ENCODE data around the gene GABARAPL2.
"Not testable (repeated sequence)": the region's sequence is repeated elsewhere in the genome, so short reads cannot be mapped to it uniquely, and the experiment has no call there.

Gene GABARAPL2

DNA sequence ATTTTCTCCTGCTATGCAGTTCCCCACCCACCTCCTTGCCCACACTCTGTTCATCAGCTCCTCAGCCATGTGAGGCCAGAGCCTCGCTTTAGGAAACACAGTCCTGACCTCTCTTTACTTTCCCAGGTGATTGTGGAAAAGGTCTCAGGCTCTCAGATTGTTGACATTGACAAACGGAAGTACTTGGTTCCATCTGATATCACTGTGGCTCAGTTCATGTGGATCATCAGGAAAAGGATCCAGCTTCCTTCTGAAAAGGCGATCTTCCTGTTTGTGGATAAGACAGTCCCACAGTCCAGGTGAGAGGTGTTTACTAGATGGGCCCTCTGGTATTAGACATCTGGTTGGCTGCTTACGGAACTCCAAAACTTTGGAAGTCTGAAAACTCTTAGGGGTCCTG is 1.7 kb downstream of the GABARAPL2 start:
- no peak for TF ChIP-seq ZNF274 (IDR thresholded peaks at IDR 0.05; ENCODE audit: low read depth, low read length)
- no peak overlapping the region for H3K4me3 ChIP-seq (ENCODE audit: low read length)

GRCh38 chr16:75570396-75571065 is 4.4 kb downstream of the GABARAPL2 start:
- no peak for TF ChIP-seq ZNF274 (IDR thresholded peaks at IDR 0.05; ENCODE audit: low read depth, low read length)
- H3K4me3 ChIP-seq (ENCODE audit: low read length) = no peak overlapping the region

- H3K4me3 ChIP-seq (ENCODE audit: low read length) = no peak overlapping the region
- no peak for TF ChIP-seq ZNF274 (IDR thresholded peaks at IDR 0.05; ENCODE audit: low read depth, low read length)
Observed at GRCh38 chr16:75572864-75573542, 6.8 kb downstream of the GABARAPL2 start.

GRCh38 chr16:75573955-75574354 is 7.8 kb downstream of the GABARAPL2 start:
- no peak for TF ChIP-seq ZNF274 (IDR thresholded peaks at IDR 0.05; ENCODE audit: low read depth, low read length)
- no peak overlapping the region for H3K4me3 ChIP-seq (ENCODE audit: low read length)

DNA sequence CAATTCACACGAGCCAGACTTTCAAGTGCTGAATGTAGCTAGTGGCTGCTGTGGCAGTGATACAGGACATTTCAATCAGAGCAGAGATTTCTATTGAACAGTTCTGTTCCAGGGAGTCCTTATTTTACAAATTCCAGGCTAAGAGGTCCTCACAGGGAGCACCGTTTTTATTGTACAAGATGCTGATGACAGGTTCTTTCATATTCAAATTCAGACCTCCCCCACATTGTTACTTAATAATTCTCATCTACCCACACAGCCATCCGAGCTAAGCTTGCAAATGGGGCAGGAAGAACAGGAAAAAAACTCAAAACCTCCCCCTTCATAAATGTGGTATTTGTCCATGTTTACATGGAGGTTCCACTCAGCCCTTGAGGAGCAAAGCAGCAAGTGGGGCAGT is 9.8 kb downstream of the GABARAPL2 start:
- H3K4me3 ChIP-seq (ENCODE audit: low read length) = no peak overlapping the region
- no peak for TF ChIP-seq ZNF274 (IDR thresholded peaks at IDR 0.05; ENCODE audit: low read depth, low read length)

DNA sequence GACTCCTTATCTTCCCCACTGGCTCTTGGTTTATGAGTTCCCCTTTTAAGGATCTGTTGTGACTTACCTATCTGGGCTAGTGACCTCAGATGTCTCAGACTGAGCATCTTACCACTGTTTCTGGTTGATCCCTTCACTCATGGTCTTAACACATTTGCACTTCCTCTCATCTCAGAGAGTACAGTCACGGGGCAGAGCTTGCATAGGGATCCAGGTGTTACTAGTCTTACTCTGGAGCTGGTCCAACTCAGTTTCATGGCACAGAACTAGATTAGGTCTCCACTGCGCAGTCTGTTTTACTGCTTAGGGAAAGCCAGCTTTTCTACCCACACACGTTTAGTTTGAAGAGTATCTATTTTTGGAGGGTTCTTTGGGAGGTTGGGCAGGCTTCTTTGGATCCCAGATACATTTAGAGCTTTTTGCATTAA is 10.2 kb downstream of the GABARAPL2 start:
- no peak for TF ChIP-seq ZNF274 (IDR thresholded peaks at IDR 0.05; ENCODE audit: low read depth, low read length)
- H3K4me3 ChIP-seq (ENCODE audit: low read length) = no peak overlapping the region

DNA sequence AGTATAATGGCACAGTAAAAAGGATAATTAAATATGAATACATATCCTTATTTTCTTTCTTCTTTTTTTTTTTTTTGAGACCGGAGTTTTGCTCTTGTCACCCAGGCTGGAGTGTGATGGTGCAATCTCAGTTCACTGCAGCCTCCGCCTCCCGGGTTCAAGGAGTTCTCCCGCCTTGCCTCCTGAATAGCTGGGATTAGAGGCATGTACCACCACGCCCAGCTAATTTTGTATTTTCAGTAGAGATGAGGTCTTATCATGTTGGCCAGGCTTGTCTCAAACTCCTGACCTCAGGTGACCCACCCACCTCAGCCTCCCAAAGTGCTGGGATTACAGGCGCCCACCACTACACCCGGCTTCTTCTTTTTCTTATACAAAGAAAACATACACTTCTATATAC is 12.0 kb downstream of the GABARAPL2 start:
- TF ChIP-seq ZNF274 (IDR thresholded peaks at IDR 0.05; ENCODE audit: low read depth, low read length) = no peak
- H3K4me3 ChIP-seq (ENCODE audit: low read length) = no peak overlapping the region

GRCh38 chr16:75578725-75579124 is 12.5 kb downstream of the GABARAPL2 start:
- no peak for TF ChIP-seq ZNF274 (IDR thresholded peaks at IDR 0.05; ENCODE audit: low read depth, low read length)
- no peak overlapping the region for H3K4me3 ChIP-seq (ENCODE audit: low read length)

- no peak for TF ChIP-seq ZNF274 (IDR thresholded peaks at IDR 0.05; ENCODE audit: low read depth, low read length)
- H3K4me3 ChIP-seq (ENCODE audit: low read length) = no peak overlapping the region
Observed at GRCh38 chr16:75579281-75579834, 13.2 kb downstream of the GABARAPL2 start.

- TF ChIP-seq ZNF274 (IDR thresholded peaks at IDR 0.05; ENCODE audit: low read depth, low read length) = no peak
- no peak overlapping the region for H3K4me3 ChIP-seq (ENCODE audit: low read length)
Observed at GRCh38 chr16:75584108-75584507, 17.9 kb downstream of the GABARAPL2 start.

DNA sequence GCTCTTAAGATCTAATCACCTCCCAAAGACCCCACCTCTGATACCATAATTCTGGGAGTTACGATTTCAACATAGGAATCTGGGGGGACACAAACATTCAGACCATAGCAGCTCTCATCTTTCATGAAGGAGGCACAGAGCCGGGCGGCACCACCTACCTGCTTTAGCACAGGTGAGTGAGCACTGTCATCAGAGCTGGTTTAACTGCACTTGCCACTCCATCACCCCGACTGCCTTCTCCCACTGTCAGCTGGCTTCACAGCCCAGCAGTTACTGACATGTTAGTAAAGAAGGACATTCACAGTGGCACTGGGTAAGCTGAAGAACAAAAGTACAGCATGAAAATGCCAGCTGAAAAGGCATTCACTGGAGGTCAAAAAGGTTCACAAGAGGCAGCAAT is 22.5 kb downstream of the GABARAPL2 start:
- H3K4me3 ChIP-seq (ENCODE audit: low read length) = no peak overlapping the region
- no peak for TF ChIP-seq ZNF274 (IDR thresholded peaks at IDR 0.05; ENCODE audit: low read depth, low read length)

- H3K4me3 ChIP-seq (ENCODE audit: low read length) = no peak overlapping the region
- no peak for TF ChIP-seq ZNF274 (IDR thresholded peaks at IDR 0.05; ENCODE audit: low read depth, low read length)
Observed at GRCh38 chr16:75589306-75589705, 23.1 kb downstream of the GABARAPL2 start.

DNA sequence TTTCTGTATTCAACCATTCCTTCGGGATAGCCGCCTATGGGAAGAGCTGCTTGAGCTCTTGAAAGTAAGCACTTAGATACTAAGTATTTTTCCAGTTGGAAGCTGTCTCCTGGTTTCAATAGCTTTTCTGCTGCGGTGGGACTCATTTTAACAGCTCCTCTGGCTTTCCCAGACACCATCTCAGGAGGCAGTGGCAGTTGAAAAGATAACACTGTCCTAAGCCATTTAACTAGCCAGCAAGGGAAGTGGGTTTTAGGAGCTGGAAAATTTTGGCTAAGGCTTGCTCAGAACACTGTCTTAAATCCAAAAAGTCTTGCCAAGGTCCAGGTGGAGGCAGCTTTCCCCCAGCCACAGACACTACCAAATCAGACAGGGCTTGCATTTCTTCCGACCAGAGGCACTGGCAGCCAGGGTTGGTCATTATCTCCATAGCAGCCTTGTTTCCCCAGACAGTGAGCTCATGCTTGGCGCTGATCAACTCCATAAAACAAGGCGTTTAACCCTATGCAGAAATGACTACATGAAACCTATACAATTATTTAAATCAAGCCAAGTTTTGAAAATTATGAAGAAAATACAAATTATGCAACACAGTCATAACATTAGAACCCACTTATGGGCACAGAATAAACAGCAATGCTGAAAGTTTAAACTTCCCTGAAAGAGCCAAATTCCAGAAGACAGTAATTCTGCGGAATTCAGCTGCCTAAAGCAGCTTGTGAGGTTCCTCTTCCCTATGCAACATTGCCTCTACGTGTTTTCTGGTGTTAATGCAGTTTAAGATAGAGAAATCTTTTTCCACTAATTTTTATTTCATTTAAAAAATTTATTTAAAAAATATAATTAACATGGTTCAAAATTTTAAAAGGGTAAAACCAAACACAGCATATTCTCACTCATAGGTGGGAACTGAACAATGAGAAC is 25.0 kb downstream of the GABARAPL2 start:
- H3K4me3 ChIP-seq (ENCODE audit: low read length) = no peak overlapping the region
- TF ChIP-seq ZNF274 (IDR thresholded peaks at IDR 0.05; ENCODE audit: low read depth, low read length) = no peak

DNA sequence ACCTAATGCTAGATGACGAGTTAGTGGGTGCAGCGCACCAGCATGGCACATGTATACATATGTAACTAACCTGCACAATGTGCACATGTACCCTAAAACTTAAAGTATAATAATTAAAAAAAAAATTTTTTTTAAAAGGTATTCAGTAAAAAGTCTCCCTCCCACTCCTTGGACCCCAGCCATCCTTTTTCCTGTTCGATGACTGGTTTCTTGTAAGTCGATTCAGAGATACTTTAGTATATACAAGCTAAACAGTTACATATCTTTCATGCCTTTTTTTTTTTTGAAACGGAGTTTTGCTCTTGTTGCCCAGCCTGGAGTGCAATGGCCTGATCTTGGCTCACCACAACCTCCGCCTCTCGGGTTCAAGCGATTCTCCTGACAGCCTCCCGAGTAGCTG is 25.7 kb downstream of the GABARAPL2 start:
- H3K4me3 ChIP-seq (ENCODE audit: low read length) = not testable (repeated sequence)
